GM19324 (cell line): ENCODE data around the gene BECN2.

ENCODE experiments used
- ATAC-seq: cut with Tn5 transposase; IDR thresholded peaks from one replicate; pipeline ENCODE4 v1.9.1; 2021; ENCODE audit warnings: mild to moderate bottlenecking, moderate library complexity; ENCODE audit not compliant: unreplicated experiment, low FRiP score

Gene BECN2

DNA sequence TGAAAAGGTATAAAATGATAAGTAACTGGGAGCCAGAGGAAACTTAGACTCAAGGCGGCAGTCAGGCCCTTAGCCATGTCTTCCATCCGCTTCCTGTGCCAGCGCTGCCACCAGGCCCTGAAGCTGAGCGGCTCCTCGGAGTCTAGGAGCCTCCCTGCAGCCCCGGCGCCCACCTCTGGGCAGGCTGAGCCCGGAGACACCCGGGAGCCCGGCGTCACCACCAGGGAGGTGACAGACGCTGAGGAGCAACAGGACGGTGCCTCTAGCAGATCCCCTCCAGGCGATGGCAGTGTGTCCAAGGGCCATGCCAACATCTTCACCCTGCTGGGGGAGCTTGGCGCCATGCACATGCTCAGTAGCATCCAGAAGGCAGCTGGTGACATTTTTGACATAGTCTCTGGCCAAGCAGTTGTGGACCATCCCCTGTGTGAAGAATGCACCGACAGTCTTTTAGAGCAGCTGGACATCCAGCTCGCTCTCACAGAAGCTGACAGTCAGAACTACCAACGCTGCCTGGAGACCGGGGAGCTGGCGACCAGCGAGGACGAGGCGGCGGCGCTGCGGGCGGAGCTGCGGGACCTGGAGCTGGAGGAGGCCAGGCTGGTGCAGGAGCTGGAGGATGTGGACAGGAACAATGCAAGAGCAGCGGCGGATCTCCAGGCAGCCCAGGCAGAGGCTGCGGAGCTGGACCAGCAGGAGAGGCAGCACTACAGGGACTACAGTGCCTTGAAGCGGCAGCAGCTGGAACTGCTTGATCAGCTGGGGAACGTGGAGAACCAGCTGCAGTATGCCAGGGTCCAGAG is at the start of gene BECN2:
Gene BECN2 (plus strand): TSS at position 76 of the 803 bp plus-strand sequence. CDS start 0 bp downstream, at position 76.
- ATAC-seq, result no peak

GRCh38 chr1:241916196-241916595 is 41.4 kb upstream of the BECN2 start:
- no peak for ATAC-seq

- no peak for ATAC-seq
Observed at GRCh38 chr1:241917487-241917886, 40.1 kb upstream of the BECN2 start.

DNA sequence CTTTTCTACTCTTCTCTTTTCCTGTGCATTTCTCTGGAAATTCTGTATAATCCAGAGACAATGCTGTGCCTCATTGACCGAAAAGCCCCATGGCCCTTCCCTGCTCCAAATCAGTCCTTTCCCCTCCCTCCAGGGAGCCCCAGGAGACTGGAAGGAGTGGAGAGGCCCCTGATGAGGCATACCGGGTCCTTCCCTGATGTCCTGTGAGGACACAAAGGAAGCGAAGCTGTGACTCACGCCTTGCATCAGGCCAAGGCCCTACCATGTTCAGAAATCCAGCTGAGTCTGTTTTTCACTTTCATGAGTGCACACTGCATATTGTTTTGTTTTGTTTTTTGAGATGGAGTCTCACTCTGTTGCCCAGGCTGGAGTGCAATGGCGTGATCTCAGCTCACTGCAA is 38.7 kb upstream of the BECN2 start:
- ATAC-seq, result no peak

- ATAC-seq, result no peak
Observed at GRCh38 chr1:241924080-241924808, 33.3 kb upstream of the BECN2 start.

DNA sequence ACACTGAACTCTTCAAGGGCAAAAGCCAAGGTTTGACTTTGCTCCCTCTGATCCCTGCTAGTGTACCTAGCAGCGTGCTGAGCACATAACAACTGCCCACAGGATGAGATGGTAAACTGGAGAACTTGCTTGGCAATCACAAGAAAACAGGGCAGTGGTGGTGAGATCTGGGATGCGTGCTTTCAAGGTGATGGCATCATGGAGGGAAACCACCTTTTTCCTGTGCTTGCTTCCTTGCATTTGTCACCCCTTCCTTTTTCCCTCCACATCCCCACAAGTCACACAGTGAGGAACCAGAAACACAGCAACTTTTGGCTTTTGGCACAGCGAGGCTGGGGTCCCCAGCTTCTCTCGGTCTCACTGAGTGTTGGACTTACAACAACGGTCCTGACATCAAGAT is 31.4 kb upstream of the BECN2 start:
- ATAC-seq, result no peak

DNA sequence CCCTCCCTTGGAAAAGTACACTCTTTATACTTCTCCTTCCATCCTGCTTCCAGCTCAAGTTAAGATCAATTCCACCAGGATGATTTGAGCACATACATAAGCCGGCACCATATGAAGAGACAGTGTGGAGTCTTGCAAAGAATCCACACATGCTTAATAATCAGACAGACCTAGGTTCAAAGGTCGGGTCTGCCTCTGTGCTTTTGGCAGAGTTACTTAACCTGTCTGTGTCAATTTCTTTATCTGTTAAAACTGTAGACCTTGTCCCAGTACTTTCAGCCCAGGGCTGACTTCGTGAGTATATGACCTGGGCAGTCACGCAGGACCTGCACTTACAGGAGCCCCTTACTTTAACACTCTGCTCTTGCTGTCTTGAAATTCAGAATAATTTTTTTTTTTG is 30.2 kb upstream of the BECN2 start:
- no peak for ATAC-seq

DNA sequence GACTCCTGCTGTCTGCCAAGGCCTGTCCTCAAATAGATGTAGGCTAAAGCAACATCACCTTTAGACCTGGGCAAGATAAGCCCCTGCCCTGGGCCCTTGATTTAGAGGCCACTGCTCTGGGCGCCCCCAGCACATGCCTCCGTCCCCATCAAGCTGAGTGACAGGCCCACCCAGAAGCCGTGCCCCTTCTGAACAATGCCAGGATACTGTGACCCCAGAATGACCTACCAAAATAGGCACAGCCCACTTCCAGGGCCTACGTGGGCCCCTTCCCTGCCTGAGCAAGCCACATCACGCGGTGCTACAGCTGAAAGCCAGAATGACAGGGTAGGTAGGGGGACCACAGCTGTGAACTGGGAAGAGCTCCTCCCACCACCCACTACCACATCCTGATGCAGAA is 24.7 kb upstream of the BECN2 start:
- no peak for ATAC-seq

- ATAC-seq, result no peak
Observed at GRCh38 chr1:241934201-241934848, 23.2 kb upstream of the BECN2 start.

- ATAC-seq, result no peak
Observed at GRCh38 chr1:241934866-241935265, 22.7 kb upstream of the BECN2 start.

- ATAC-seq, result no peak
Observed at GRCh38 chr1:241939798-241940197, 17.8 kb upstream of the BECN2 start.

GRCh38 chr1:241942738-241943137 is 14.8 kb upstream of the BECN2 start:
- no peak for ATAC-seq

- no peak for ATAC-seq
Observed at GRCh38 chr1:241944300-241944699, 13.3 kb upstream of the BECN2 start.

- ATAC-seq, result no peak
Observed at GRCh38 chr1:241947354-241947753, 10.2 kb upstream of the BECN2 start.

DNA sequence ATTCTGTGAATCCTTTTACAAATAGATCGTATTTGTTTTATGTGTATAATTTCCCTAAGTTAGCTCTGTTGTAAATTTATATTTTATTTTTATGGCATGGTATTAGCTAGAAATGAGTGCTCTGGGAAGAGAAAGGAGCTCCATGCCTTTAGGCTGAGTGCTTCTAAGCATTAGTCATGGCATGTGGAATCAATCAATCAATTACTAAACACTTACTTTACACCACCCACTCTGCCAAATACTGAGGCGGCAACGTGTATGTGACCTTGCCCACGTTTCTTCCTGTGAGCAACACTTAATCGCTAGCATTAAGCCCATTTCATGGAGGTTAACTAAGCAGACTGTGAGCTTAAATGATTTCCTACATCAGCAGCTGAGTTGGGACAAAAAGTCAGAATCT is 7.2 kb upstream of the BECN2 start:
- ATAC-seq, result no peak

DNA sequence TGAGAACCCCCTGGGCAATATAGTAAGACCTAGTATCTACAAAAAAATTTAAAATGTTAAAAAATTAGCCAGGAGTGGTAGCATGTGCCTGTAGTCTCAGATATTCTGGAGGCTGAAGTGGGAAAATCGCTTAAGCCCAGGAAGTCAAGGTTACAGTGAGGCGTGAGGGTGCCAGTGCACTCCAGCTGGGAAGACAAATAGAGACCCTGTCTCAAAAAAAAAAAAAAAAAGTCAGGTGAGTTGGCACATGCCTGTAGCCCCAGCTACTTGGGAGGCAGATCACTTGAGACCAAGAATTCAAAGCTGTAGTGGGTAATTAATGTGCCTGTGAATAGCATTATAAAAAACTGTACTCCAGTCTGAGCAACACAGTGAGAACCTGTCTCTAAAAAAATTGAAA is 4.6 kb downstream of the BECN2 start:
- ATAC-seq, result no peak

GRCh38 chr1:241963722-241964121 is 6.2 kb downstream of the BECN2 start:
- ATAC-seq, result no peak

GRCh38 chr1:241964550-241965282 is 7.1 kb downstream of the BECN2 start:
- ATAC-seq, result no peak

DNA sequence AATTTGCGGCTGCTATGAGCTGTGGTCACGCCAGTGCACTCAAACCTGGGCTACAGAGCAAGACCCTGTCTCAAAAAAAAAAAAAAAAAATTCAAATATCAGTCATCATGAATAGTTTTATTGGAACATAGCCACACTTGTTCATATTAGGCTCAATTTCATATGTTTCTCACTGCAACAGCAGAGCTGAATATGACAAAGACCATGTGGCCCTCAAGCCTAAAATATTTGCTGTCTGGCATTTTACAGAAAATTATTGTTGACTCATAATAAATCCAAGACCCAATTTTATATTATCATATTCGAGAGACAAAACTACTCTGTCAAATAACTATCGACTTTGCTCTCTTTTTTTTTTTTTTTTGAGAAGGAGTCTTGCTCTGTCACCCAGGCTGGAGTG is 11.0 kb downstream of the BECN2 start:
- no peak for ATAC-seq

- ATAC-seq, result no peak
Observed at GRCh38 chr1:241972703-241973369, 15.3 kb downstream of the BECN2 start.
